Neural cell (in vitro differentiated cells): Measurements from ENCODE around the gene BTBD18.

Experiments used
- CTCF ChIP-seq: fragments of 450-650 bp; IDR thresholded peaks from 2 replicates; pipeline ENCODE4 v1.5.1; 2014; ENCODE audit warnings: antibody characterized with exemption, mild to moderate bottlenecking, moderate library complexity; ENCODE audit not compliant: poor library complexity, severe bottlenecking
- EP300 ChIP-seq: fragments of 450-650 bp; conservative IDR thresholded peaks from 2 replicates; pipeline ENCODE4 v1.6.1; 2014; ENCODE audit warnings: antibody characterized with exemption, mild to moderate bottlenecking, moderate library complexity; ENCODE audit not compliant: poor library complexity, severe bottlenecking
- EZH2 ChIP-seq: fragments of 200-600, 300-800 bp; shearing (Covaris generic), sonication (generic); IDR thresholded peaks from 2 replicates; pipeline ENCODE4 v1.6.1; 2014; ENCODE audit warnings: antibody characterized with exemption, low read length, borderline replicate concordance, mild to moderate bottlenecking; ENCODE audit not compliant: insufficient read depth, poor library complexity, severe bottlenecking
- MXI1 ChIP-seq: fragments of 450-650 bp; conservative IDR thresholded peaks from 2 replicates; pipeline ENCODE4 v1.6.1; 2014; ENCODE audit warnings: antibody characterized with exemption, mild to moderate bottlenecking; ENCODE audit not compliant: poor library complexity, severe bottlenecking
- POLR2AphosphoS5 ChIP-seq: IDR thresholded peaks from 2 replicates; pipeline ENCODE4 v1.6.1; 2012

GRCh38 chr11:57764972-57765371 lies 13.4 kb upstream of the BTBD18 start:
- TF ChIP-seq CTCF (no peak), EZH2 (no peak), POLR2AphosphoS5 (no peak), MXI1 (no peak), EP300 (no peak)
